OCI-LY3 (cell line): ENCODE results near the gene SLC27A1.

ENCODE experiments used
- EZH2phosphoT487 ChIP-seq: fragments of 200-600 bp; shearing (Covaris generic); IDR thresholded peaks from 2 replicates; pipeline ENCODE4 v1.6.1; 2018; ENCODE audit warnings: antibody characterized with exemption, mixed run types, low read depth
- TF ChIP-seq, protein P1 (sequence below): fragments of 200-600, 300-600 bp; sonication (generic); IDR thresholded peaks from 2 replicates; pipeline ENCODE4 v1.5.1; 2014; ENCODE audit warnings: antibody characterized with exemption, low read length, low read depth

DNA sequence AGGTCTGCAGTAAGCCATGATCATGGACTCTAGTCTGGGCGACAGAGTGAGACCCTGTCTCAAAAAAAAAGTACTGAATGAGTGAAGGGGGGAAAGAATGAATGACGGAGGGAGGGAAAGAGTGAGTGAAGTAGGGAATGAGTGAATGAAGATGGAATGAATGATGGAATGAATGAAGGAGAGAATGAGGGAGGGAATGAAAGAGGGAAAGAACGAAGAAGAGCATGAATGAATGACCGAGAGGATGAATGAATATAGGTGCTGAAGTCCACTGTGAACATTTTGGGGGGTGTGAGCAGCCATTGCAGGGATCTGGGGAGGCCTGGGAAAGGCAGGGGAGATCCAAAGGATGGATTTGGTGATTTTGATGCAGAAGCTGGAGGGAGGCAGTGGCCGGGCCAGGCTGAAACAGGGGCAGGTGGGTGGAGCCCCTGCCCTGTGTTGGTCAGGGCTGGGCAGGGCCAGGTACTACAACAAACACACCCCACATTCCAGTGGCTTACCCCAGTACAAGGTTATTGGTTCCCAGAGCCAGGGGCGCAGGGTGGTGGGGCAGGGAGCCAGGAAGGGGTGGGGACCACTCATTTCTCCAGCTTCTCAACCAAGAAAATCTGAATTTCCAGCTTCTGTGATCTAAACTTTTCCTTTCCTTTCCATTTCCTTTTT, 14.3 kb downstream of the SLC27A1 start:
- TF ChIP-seq, protein P1, sequence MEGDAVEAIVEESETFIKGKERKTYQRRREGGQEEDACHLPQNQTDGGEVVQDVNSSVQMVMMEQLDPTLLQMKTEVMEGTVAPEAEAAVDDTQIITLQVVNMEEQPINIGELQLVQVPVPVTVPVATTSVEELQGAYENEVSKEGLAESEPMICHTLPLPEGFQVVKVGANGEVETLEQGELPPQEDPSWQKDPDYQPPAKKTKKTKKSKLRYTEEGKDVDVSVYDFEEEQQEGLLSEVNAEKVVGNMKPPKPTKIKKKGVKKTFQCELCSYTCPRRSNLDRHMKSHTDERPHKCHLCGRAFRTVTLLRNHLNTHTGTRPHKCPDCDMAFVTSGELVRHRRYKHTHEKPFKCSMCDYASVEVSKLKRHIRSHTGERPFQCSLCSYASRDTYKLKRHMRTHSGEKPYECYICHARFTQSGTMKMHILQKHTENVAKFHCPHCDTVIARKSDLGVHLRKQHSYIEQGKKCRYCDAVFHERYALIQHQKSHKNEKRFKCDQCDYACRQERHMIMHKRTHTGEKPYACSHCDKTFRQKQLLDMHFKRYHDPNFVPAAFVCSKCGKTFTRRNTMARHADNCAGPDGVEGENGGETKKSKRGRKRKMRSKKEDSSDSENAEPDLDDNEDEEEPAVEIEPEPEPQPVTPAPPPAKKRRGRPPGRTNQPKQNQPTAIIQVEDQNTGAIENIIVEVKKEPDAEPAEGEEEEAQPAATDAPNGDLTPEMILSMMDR = no peak
- no peak for TF ChIP-seq EZH2phosphoT487
